Endothelial cell of umbilical vein (primary cell): ENCODE data around the gene MKKS. TPM values are rescaled to one million over a fixed set of nuclear protein-coding genes. Genes with fewer than 3 reads are reported as not detected.

Source experiments
- BruUV-seq: library from RNA; stranded (reverse); fragments of 400-500 nt; replicated peaks from 2 replicates; lab custom pipeline; 2021; lab: Mats Ljungman, UMichigan
- CTCF ChIA-PET: fragments of 300-600, 350-600 bp; sonication (Branson Sonifier 250); formaldehyde crosslinking; loops from one replicate; lab custom pipeline; 2021; ENCODE audit warnings: antibody characterized with exemption, inconsistent platforms; lab: Charles Lee
- POLR2A ChIA-PET: fragments of 300-600, 350-600 bp; sonication (Branson Sonifier 250); formaldehyde crosslinking; loops from one replicate; lab custom pipeline; 2021; ENCODE audit warnings: antibody characterized with exemption, inconsistent platforms; lab: Charles Lee
- DNase-seq: peaks from one replicate; pipeline ENCODE4 v3.0.0-alpha.2; 2011; ENCODE audit warnings: low read depth, low spot score
- FAIRE-seq: peaks from 2 replicates; lab custom pipeline; 2011; peaks lifted over from hg19 to GRCh38; lab: Jason Lieb, UNC
- H2AFZ ChIP-seq: 2 replicates; pipeline ENCODE4 v1.6.0; 2012; ENCODE audit warnings: low read depth, low read length, control low read depth, inconsistent platforms
- H3K27ac ChIP-seq: 2 replicates; pipeline ENCODE4 v1.5.1; 2011; ENCODE audit warnings: low read depth, mild to moderate bottlenecking, control low read depth, low read length, moderate library complexity; ENCODE audit not compliant: insufficient read depth
- H3K27me3 ChIP-seq, 2 experiments: 2 replicates each; pipeline versions ENCODE4 v1.6.0 to v1.6.1; 2011; ENCODE audit warnings: low read length in 2 of 2, mixed read lengths in 1 of 2; ENCODE audit not compliant: control insufficient read depth in 2 of 2, insufficient read depth in 2 of 2
- H3K36me3 ChIP-seq, 2 experiments: 2 replicates in 1 of 2; 3 replicates in 1 of 2; pipeline ENCODE4 v1.5.1; 2011; ENCODE audit warnings: low read length in 2 of 2, mild to moderate bottlenecking in 1 of 2, moderate library complexity in 1 of 2; ENCODE audit not compliant: control insufficient read depth in 2 of 2, insufficient read depth in 2 of 2; ENCODE audit errors: extremely low read depth in 1 of 2
- H3K4me1 ChIP-seq: 3 replicates; pipeline ENCODE4 v1.5.1; 2011; ENCODE audit warnings: mild to moderate bottlenecking, low read length; ENCODE audit not compliant: control insufficient read depth, insufficient read depth; ENCODE audit errors: extremely low read depth
- H3K4me2 ChIP-seq: 2 replicates; pipeline ENCODE4 v1.6.1; 2011; ENCODE audit warnings: low read length, control low read depth, mixed read lengths; ENCODE audit not compliant: insufficient read depth
- H3K4me3 ChIP-seq, 3 experiments: fragments of 200-600 bp in 1 of 3; sonication (generic), shearing (Covaris generic) in 1 of 3; replicated peaks in 1 of 3; 2 replicates each; pipeline ENCODE4 v1.5.1; 2011 to 2016; ENCODE audit warnings: control low read depth in 3 of 3, low read length in 3 of 3, mild to moderate bottlenecking in 2 of 3, inconsistent platforms in 1 of 3, low read depth in 1 of 3, moderate library complexity in 1 of 3; ENCODE audit not compliant: insufficient read depth in 1 of 3
- H3K79me2 ChIP-seq: 2 replicates; pipeline ENCODE4 v1.6.0; 2012; ENCODE audit warnings: low read length, inconsistent platforms; ENCODE audit not compliant: control insufficient read depth, insufficient read depth
- H3K9ac ChIP-seq: replicated peaks from 2 replicates; pipeline ENCODE3; 2011; ENCODE audit warnings: low read length, control low read depth; ENCODE audit not compliant: insufficient read depth; ENCODE audit errors: extremely low read depth
- H3K9me1 ChIP-seq: replicated peaks from 3 replicates; pipeline ENCODE4 v1.6.0; 2011; ENCODE audit warnings: mild to moderate bottlenecking, low read length; ENCODE audit not compliant: control insufficient read depth, insufficient read depth; ENCODE audit errors: extremely low read depth
- H3K9me3 ChIP-seq: replicated peaks from 2 replicates; pipeline ENCODE4 v1.5.1; 2012; ENCODE audit warnings: low read length, inconsistent platforms; ENCODE audit not compliant: control insufficient read depth, insufficient read depth
- H4K20me1 ChIP-seq: replicated peaks from 2 replicates; pipeline ENCODE3; 2011; ENCODE audit warnings: mild to moderate bottlenecking, low read length; ENCODE audit not compliant: control insufficient read depth, insufficient read depth; ENCODE audit errors: extremely low read depth
- EZH2 ChIP-seq: IDR thresholded peaks from 2 replicates; pipeline ENCODE4 v1.6.1; 2012; ENCODE audit warnings: borderline replicate concordance, low read depth, mild to moderate bottlenecking, moderate library complexity, low read length, inconsistent platforms; ENCODE audit not compliant: severe bottlenecking
- FOS ChIP-seq: IDR thresholded peaks from 2 replicates; pipeline ENCODE4 v1.6.1; 2011; ENCODE audit warnings: mild to moderate bottlenecking, low read length, moderate library complexity, borderline replicate concordance; ENCODE audit not compliant: insufficient read depth
- GATA2 ChIP-seq: IDR thresholded peaks from 2 replicates; pipeline ENCODE4 v1.7.0; 2011; ENCODE audit warnings: low read depth, mild to moderate bottlenecking, moderate library complexity, mixed read lengths, low read length; ENCODE audit not compliant: insufficient read length, insufficient read depth
- JUN ChIP-seq: IDR thresholded peaks from 2 replicates; pipeline ENCODE4 v1.6.1; 2011; ENCODE audit warnings: borderline replicate concordance, low read depth; ENCODE audit not compliant: insufficient read length, insufficient read depth
- MAX ChIP-seq: IDR thresholded peaks from 2 replicates; pipeline ENCODE4 v1.6.1; 2011; ENCODE audit not compliant: insufficient read depth, insufficient read length
- MYC ChIP-seq: IDR thresholded peaks from one replicate; pipeline ENCODE4 v1.6.1; 2011; ENCODE audit warnings: mild to moderate bottlenecking, low read depth, low read length
- POLR2A ChIP-seq: IDR thresholded peaks from 2 replicates; pipeline ENCODE4 v1.6.1; 2012; ENCODE audit warnings: low read depth, mild to moderate bottlenecking, control low read depth, low read length
- POLR2AphosphoS5 ChIP-seq: IDR thresholded peaks from 2 replicates; pipeline ENCODE4 v1.6.1; 2012; ENCODE audit warnings: low read depth, mild to moderate bottlenecking, control low read depth, low read length, moderate library complexity; ENCODE audit not compliant: insufficient read depth
- dilution Hi-C: fragments of 300-500 bp; cut with MboI; formaldehyde crosslinking; loops from one replicate; pipeline ENCODE4 v1.15.0; 2019; ENCODE audit warnings: low sequenced_read_pairs; ENCODE audit not compliant: extremely low pct_ligation_motif_present
- intact Hi-C: fragments of 100-400 bp; cut with micrococcal nuclease; formaldehyde crosslinking; loops from one replicate; pipeline ENCODE4 v1.10.0; 2022
- polyA plus RNA-seq, 4 experiments: library from polyadenylated mRNA; depleted of rRNA in 3 of 4; stranded (reverse) in 3 of 4; unstranded in 1 of 4; fragments of >200 nt; gene quantifications; 2 replicates each; pipeline versions ENCODE4 v1.2.1 to v1.2.3, GENCODE V29; 2011 to 2012; ENCODE audit warnings: missing spikeins in 1 of 4
- total RNA-seq: library from RNA; stranded (reverse); gene quantifications from 2 replicates; pipeline ENCODE4 v1.2.3, GENCODE V29; 2021
- TF ChIP-seq, protein P1 (sequence below), 2 donors: IDR thresholded peaks; 1 replicate in 1 of 2; 2 replicates in 1 of 2; pipeline ENCODE4 v1.5.1; 2011; ENCODE audit warnings: low read length in 2 of 2, mild to moderate bottlenecking in 2 of 2, moderate library complexity in 2 of 2, control low read depth in 1 of 2, inconsistent platforms in 1 of 2, low read depth in 1 of 2; ENCODE audit not compliant: insufficient read depth in 1 of 2; ENCODE audit errors: extremely low read depth in 1 of 2

Gene MKKS
- total and polyA plus RNA-seq, 2 donors (not counting 3 experiments of a cell fraction or from before 2014, with no cell fraction given), result 7.9 to 10.5 TPM

DNA sequence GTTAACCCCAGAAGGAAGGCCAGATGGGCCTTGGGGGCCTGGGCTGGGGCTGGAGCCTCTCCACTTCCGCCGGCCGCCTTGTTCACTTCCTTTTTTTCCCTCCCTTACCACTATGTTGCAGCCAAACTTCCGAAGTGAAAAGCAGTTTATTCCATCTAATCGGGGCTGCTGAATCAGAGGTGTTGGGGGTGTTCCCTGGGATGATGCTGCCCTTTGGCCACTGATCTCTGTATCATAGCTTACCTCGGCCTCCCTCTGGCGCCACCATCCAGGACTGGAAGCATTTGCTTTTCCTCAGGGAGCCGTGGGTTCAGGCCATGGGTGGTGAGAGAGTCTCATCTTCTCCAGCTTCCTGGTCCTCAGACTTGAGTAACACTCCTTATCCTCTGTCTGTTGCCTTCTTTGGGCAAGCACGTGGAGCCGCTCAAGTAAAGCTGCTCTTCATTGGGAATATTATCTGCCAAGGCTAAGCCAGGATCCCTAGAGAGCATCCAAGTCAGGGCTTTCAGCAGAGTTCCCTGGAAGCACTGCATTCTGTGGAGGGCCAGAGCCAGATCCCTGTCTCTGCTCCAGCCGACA, 40.7 kb upstream of the MKKS start:
- FAIRE-seq (no peak), DNase-seq (no peak)
- no TSS peak for BruUV-seq

GRCh38 chr20:10472871-10473270, 38.8 kb upstream of the MKKS start:
- H3K27me3 ChIP-seq, result no peaks in the 10 kb centered on the region
- no peaks in the 10 kb centered on the region for H3K36me3 ChIP-seq
- TF ChIP-seq, protein P1, sequence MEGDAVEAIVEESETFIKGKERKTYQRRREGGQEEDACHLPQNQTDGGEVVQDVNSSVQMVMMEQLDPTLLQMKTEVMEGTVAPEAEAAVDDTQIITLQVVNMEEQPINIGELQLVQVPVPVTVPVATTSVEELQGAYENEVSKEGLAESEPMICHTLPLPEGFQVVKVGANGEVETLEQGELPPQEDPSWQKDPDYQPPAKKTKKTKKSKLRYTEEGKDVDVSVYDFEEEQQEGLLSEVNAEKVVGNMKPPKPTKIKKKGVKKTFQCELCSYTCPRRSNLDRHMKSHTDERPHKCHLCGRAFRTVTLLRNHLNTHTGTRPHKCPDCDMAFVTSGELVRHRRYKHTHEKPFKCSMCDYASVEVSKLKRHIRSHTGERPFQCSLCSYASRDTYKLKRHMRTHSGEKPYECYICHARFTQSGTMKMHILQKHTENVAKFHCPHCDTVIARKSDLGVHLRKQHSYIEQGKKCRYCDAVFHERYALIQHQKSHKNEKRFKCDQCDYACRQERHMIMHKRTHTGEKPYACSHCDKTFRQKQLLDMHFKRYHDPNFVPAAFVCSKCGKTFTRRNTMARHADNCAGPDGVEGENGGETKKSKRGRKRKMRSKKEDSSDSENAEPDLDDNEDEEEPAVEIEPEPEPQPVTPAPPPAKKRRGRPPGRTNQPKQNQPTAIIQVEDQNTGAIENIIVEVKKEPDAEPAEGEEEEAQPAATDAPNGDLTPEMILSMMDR (IDR thresholded peaks at IDR 0.05; ENCODE audit: extremely low read depth in 1 of 2, insufficient read depth in 1 of 2, low read depth in 1 of 2, low read length in 2 of 2), result no peak
- TF ChIP-seq EZH2 (no peak), JUN (no peak), POLR2A (no peak), GATA2 (no peak), MYC (no peak), MAX (no peak), POLR2AphosphoS5 (no peak), FOS (no peak)
- no peaks in the 10 kb centered on the region for H3K9me3 ChIP-seq
- H3K4me3 ChIP-seq, result no peak overlapping the region
- H2AFZ ChIP-seq, result no peak overlapping the region
- BruUV-seq, result no TSS peak
- H3K27ac ChIP-seq, result no peak overlapping the region
- H3K4me1 ChIP-seq, result peaks cover 19% of the 10 kb centered on the region
- DNase-seq (no peak), FAIRE-seq (no peak)
- dilution Hi-C loops, result no loop called here
- H3K4me2 ChIP-seq, result no peak overlapping the region
- ChIA-PET CTCF (interaction anchor here (1.3 to 1.4 kb wide), 2 partner anchors 64 to 132 kb away, joined by 3 to 8 read pairs; no protein-coding TSS in a partner anchor), POLR2A (no interaction called here)
- H3K9me1 ChIP-seq, result no peaks in the 10 kb centered on the region
- no peak overlapping the region for H3K9ac ChIP-seq
- H4K20me1 ChIP-seq, result no peaks in the 10 kb centered on the region
- intact Hi-C loops, result no loop called here
- no peaks in the 10 kb centered on the region for H3K79me2 ChIP-seq

More for the DNA sequence above, 40.7 kb upstream of the MKKS start:
- Histone ChIP-seq H3K9me1 (no peaks in the 10 kb centered on the region), H3K9me3 (no peaks in the 10 kb centered on the region), H3K27me3 (no peaks in the 10 kb centered on the region), H3K9ac (no peak overlapping the region), H3K4me2 (no peak overlapping the region), H3K79me2 (no peaks in the 10 kb centered on the region), H4K20me1 (no peaks in the 10 kb centered on the region), H3K4me1 (peaks cover 4% of the 10 kb centered on the region), H3K4me3 (no peak overlapping the region), H3K27ac (no peak overlapping the region), H3K36me3 (no peaks in the 10 kb centered on the region), H2AFZ (no peak overlapping the region)
- ChIA-PET POLR2A (no interaction called here), CTCF (interaction anchor here (1.0 kb wide), 1 partner anchor 62 kb away, joined by 4 read pairs; no protein-coding TSS in a partner anchor)
- intact Hi-C loops (no loop called here), dilution Hi-C loops (no loop called here)
- TF ChIP-seq GATA2 (no peak), FOS (no peak), MYC (no peak)
